Spleen (tissue), 7 donors: Measurements from ENCODE around the gene PPP1R9A.
A peak's percentile ranks its signal among the peaks of the same experiment; 100 is the strongest.

Source experiments
- POLR2A ChIP-seq, 3 donors: fragments of 450-650 bp; IDR thresholded peaks; one replicate each; pipeline ENCODE4 v1.5.1; 2017; ENCODE audit warnings: antibody characterized with exemption in 3 of 3, mild to moderate bottlenecking in 1 of 3
- POLR2AphosphoS5 ChIP-seq, 3 donors: sonication (generic); formaldehyde crosslinking; IDR thresholded peaks; one replicate each; pipeline ENCODE4 v1.5.1; 2017; ENCODE audit warnings: antibody characterized with exemption in 3 of 3
- TF ChIP-seq, protein P1 (sequence below), 11 experiments: fragments of 200-600 bp in 7 of 11; fragments of 450-650 bp in 4 of 11; sonication (generic) in 4 of 11; IDR thresholded peaks in 8 of 11; conservative IDR thresholded peaks in 3 of 11; 1 replicate in 7 of 11; 2 replicates in 4 of 11; pipeline versions ENCODE4 v1.4.0 to v1.8.0; 2016 to 2021; ENCODE audit warnings: antibody characterized with exemption in 11 of 11, inconsistent platforms in 4 of 11, mild to moderate bottlenecking in 1 of 11
- donor health status: DM: no; HTN: no; CAD: no; lungs with moderate emphysema.
- donor health status: DM: no; HTN: no; CAD: no.
- donor health status: DM: no; HTN: no; CAD: no.

DNA sequence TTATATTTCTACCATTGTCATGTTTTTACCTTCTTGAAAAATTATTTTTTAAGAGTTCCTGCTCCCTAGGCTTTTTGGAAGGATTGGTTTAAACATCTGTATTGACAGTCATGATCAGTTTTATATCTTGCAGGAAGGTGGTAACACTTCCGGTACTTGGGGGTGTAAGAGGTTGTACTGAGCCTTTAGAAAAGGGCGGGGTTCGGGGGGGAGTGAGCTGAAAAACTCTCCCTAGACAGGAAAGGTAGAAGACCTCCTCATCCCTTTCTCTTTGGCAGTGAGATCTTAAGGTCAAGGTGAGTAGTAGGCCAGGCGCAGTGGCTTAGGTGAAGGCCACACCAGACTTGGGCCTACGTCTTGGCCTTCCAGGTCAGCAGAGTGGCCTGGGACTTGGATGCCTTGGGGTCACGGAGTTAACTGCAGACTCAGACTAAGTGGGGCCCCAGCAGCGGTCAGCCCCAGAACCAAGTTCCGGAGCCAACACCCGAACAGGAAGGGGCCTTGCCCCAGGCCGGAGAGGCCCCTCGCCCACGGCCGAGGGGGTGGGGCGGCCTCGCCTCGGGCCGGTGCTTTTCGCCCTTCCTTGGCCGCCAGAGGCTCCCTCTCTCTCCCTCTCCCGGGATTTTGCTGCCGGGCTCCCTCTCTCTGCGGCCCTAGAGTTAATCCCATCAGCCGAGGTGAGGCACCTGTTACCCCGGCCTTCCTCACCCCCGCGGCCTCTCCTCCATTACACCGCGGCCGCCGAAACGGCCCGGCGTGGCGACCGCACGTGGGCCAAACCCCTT lies at the start of gene PPP1R9A:
- TF ChIP-seq, protein P1, sequence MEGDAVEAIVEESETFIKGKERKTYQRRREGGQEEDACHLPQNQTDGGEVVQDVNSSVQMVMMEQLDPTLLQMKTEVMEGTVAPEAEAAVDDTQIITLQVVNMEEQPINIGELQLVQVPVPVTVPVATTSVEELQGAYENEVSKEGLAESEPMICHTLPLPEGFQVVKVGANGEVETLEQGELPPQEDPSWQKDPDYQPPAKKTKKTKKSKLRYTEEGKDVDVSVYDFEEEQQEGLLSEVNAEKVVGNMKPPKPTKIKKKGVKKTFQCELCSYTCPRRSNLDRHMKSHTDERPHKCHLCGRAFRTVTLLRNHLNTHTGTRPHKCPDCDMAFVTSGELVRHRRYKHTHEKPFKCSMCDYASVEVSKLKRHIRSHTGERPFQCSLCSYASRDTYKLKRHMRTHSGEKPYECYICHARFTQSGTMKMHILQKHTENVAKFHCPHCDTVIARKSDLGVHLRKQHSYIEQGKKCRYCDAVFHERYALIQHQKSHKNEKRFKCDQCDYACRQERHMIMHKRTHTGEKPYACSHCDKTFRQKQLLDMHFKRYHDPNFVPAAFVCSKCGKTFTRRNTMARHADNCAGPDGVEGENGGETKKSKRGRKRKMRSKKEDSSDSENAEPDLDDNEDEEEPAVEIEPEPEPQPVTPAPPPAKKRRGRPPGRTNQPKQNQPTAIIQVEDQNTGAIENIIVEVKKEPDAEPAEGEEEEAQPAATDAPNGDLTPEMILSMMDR (IDR thresholded peaks at IDR 0.05 in 8 of 11, conservative IDR thresholded peaks at IDR 0.05 in 3 of 11) = peak in 2 of 11 experiments; percentile 20 to 21
- TF ChIP-seq POLR2A (IDR thresholded peaks at IDR 0.05) = no peak
- TF ChIP-seq POLR2AphosphoS5 (IDR thresholded peaks at IDR 0.05) = peak in 1 of 3 donors; percentile 23
